OCI-LY7 (cell line): ENCODE measurements around the gene CTU2. TPM values are rescaled to one million over a fixed set of nuclear protein-coding genes. Genes with fewer than 3 reads are reported as not detected.

Experiments
- BruUV-seq: library from RNA; stranded (reverse); fragments of 400-500 nt; replicated peaks from 2 replicates; lab custom pipeline; 2021; lab: Mats Ljungman, UMichigan
- CTCF ChIA-PET: fragments of 300-600 bp; sonication (Branson Sonifier 250); formaldehyde crosslinking; loops from one replicate; lab custom pipeline; 2022; ENCODE audit warnings: antibody characterized with exemption; ENCODE audit not compliant: unreplicated experiment; lab: Charles Lee
- POLR2A ChIA-PET: fragments of 300-600 bp; sonication (Branson Sonifier 250); formaldehyde crosslinking; loops from one replicate; lab custom pipeline; 2022; ENCODE audit warnings: antibody characterized with exemption; lab: Charles Lee
- DNase-seq: peaks from one replicate; pipeline ENCODE4 v3.0.0-alpha.2; 2015; ENCODE audit warnings: low spot score
- H2AFZ ChIP-seq: fragments of 200-600 bp; sonication (generic), shearing (Covaris generic); 2 replicates; pipeline ENCODE4 v1.6.1; 2014; ENCODE audit warnings: mild to moderate bottlenecking, antibody characterized with exemption, low read length, moderate library complexity
- H3K27ac ChIP-seq: fragments of 200-600 bp; sonication (generic); 2 replicates; pipeline ENCODE4 v1.5.1; 2014; ENCODE audit warnings: mixed run types, low read depth, mild to moderate bottlenecking, moderate library complexity, low read length, inconsistent platforms; ENCODE audit not compliant: poor library complexity, severe bottlenecking
- H3K36me3 ChIP-seq: fragments of 200-600 bp; sonication (generic); 2 replicates; pipeline ENCODE4 v1.6.1; 2014; ENCODE audit warnings: mild to moderate bottlenecking, antibody characterized with exemption, low read length, moderate library complexity, mixed read lengths; ENCODE audit not compliant: insufficient read depth
- H3K4me1 ChIP-seq: fragments of 200-600 bp; sonication (generic); 2 replicates; pipeline ENCODE4 v1.5.1; 2014; ENCODE audit warnings: mild to moderate bottlenecking, low read length; ENCODE audit not compliant: insufficient read depth, poor library complexity, severe bottlenecking
- H3K4me2 ChIP-seq: fragments of 200-600 bp; sonication (generic); 2 replicates; pipeline ENCODE4 v1.6.1; 2014; ENCODE audit warnings: mild to moderate bottlenecking, low read length
- H3K4me3 ChIP-seq: fragments of 200-600 bp; sonication (generic); 2 replicates; pipeline ENCODE4 v1.5.1; 2014; ENCODE audit warnings: mild to moderate bottlenecking, low read depth, low read length; ENCODE audit not compliant: poor library complexity, severe bottlenecking
- H3K79me2 ChIP-seq: fragments of 200-600 bp; sonication (generic); 2 replicates; pipeline ENCODE4 v1.6.1; 2016; ENCODE audit warnings: low read depth, mild to moderate bottlenecking, low read length, moderate library complexity, mixed read lengths; ENCODE audit not compliant: insufficient read depth
- H3K9me2 ChIP-seq: fragments of 200-600 bp; sonication (generic); 2 replicates; pipeline ENCODE4 v1.6.1; 2016; ENCODE audit warnings: mild to moderate bottlenecking, low read length, mixed read lengths; ENCODE audit not compliant: insufficient read depth
- H3K9me3 ChIP-seq: fragments of 200-600 bp; sonication (generic); 2 replicates; pipeline ENCODE4 v1.6.1; 2014; ENCODE audit warnings: mild to moderate bottlenecking, mixed run types, low read length, mixed read lengths
- H4K20me1 ChIP-seq: fragments of 200-600 bp; sonication (generic); 2 replicates; pipeline ENCODE4 v1.6.1; 2014; ENCODE audit warnings: mild to moderate bottlenecking, antibody characterized with exemption, low read length, moderate library complexity, mixed read lengths; ENCODE audit not compliant: insufficient read depth
- CTCF ChIP-seq: fragments of 200-600 bp; sonication (generic); conservative IDR thresholded peaks from 2 replicates; pipeline ENCODE4 v1.5.1; 2014; ENCODE audit warnings: mild to moderate bottlenecking, antibody characterized with exemption, low read length, moderate library complexity, mixed read lengths
- EZH2phosphoT487 ChIP-seq: fragments of 200-600 bp; sonication (generic); IDR thresholded peaks from 2 replicates; pipeline ENCODE4 v1.6.1; 2018; ENCODE audit warnings: low read depth, borderline replicate concordance, mild to moderate bottlenecking, mixed run types, antibody characterized with exemption, low read length, moderate library complexity, mixed read lengths
- intact Hi-C: fragments of 100-400 bp; cut with micrococcal nuclease; formaldehyde crosslinking; loops from one replicate; pipeline ENCODE4 v1.10.0; 2022; ENCODE audit not compliant: unreplicated experiment
- total RNA-seq, 2 experiments: library from RNA; depleted of rRNA in 1 of 2; stranded (reverse); fragments of >200 nt in 1 of 2; shearing (Covaris generic) in 1 of 2; gene quantifications; 2 replicates each; pipeline ENCODE4 v1.2.3, GENCODE V29; 2014 to 2022

CTU2 gene
- total RNA-seq, 2 experiments from 2014 or later = 21.9 to 24.4 TPM

GRCh38 chr16:88705801-88706228 lies 488 bp upstream of the CTU2 start:
- ChIA-PET CTCF (no interaction called here), POLR2A (no interaction called here)
- no peaks in the 10 kb centered on the region for H3K9me3 ChIP-seq
- peak overlapping the region; percentile 71 for H3K27ac ChIP-seq
- H3K36me3 ChIP-seq = no peaks in the 10 kb centered on the region; the same call in 1 of the 2 replicates
- H3K4me1 ChIP-seq = peaks cover 59% of the 10 kb centered on the region
- TF ChIP-seq EZH2phosphoT487 (no peak), CTCF (no peak)
- H3K4me3 ChIP-seq = peak overlapping the region; percentile 89
- peaks cover 26% of the 10 kb centered on the region; the same call in 1 of the 2 replicates for H3K79me2 ChIP-seq
- DNase-seq = peak; percentile 24
- no TSS peak for BruUV-seq
- H2AFZ ChIP-seq = no peak overlapping the region
- intact Hi-C loops = loop anchor here (2.0 kb wide), 1 partner anchor 77 kb away; no protein-coding TSS in a partner anchor
- no peaks in the 10 kb centered on the region for H3K9me2 ChIP-seq
- no peaks in the 10 kb centered on the region for H4K20me1 ChIP-seq
- peak overlapping the region; percentile 79 for H3K4me2 ChIP-seq

- no TSS peak for BruUV-seq
- Histone ChIP-seq H2AFZ (peak overlapping the region; percentile 18; the same call in 1 of the 2 replicates), H3K4me1 (peaks cover 45% of the 10 kb centered on the region), H3K4me3 (peak overlapping the region; percentile 89), H3K9me2 (no peaks in the 10 kb centered on the region), H3K4me2 (peak overlapping the region; percentile 88), H4K20me1 (no peaks in the 10 kb centered on the region), H3K79me2 (peaks cover 19% of the 10 kb centered on the region; the same call in 1 of the 2 replicates), H3K27ac (peak overlapping the region; percentile 9), H3K36me3 (peaks cover 4% of the 10 kb centered on the region; the same call in 1 of the 2 replicates), H3K9me3 (no peaks in the 10 kb centered on the region)
- DNase-seq = peak; percentile 35
- POLR2A ChIA-PET = no interaction called here
- CTCF ChIA-PET = interaction anchor here (1.5 kb wide), 1 partner anchor 31 kb away, joined by 3 read pairs; no protein-coding TSS in a partner anchor
- intact Hi-C loops = loop anchor here (2.0 kb wide), 1 partner anchor 76 kb away; no protein-coding TSS in a partner anchor
- no peak for TF ChIP-seq CTCF
- no peak for TF ChIP-seq EZH2phosphoT487
These were observed 893 bp downstream of the CTU2 start for GRCh38 chr16:88706965-88707826.
